RWPE2 (cell line): Measurements from ENCODE around the gene IL2RA.

ENCODE experiments used
- ATAC-seq: fragments of 200-7000 bp; cut with Tn5 transposase; 3 replicates; pipeline ENCODE4 v1.9.1; 2021; ENCODE audit warnings: low read depth
- DNase-seq: peaks from one replicate; pipeline ENCODE4 v3.0.0-alpha.2; 2020; ENCODE audit warnings: low spot score
- H3K27ac ChIP-seq: fragments of 450-650 bp; 2 replicates; pipeline ENCODE4 v1.5.1; 2017; ENCODE audit warnings: mild to moderate bottlenecking; ENCODE audit not compliant: poor library complexity, severe bottlenecking
- H3K27me3 ChIP-seq: fragments of 250-450 bp; sonication (Bioruptor Pico); 2 replicates; pipeline ENCODE4 v1.5.1; 2021; ENCODE audit warnings: mild to moderate bottlenecking, moderate library complexity; ENCODE audit not compliant: insufficient read depth, poor library complexity, severe bottlenecking
- H3K36me3 ChIP-seq: fragments of 250-450 bp; sonication (Bioruptor Pico); 2 replicates; pipeline ENCODE4 v1.5.1; 2020; ENCODE audit warnings: low read depth, mild to moderate bottlenecking, moderate library complexity
- H3K4me1 ChIP-seq: fragments of 250-450 bp; sonication (Bioruptor Pico); 2 replicates; pipeline ENCODE4 v1.5.1; 2021; ENCODE audit warnings: mild to moderate bottlenecking, moderate library complexity; ENCODE audit not compliant: insufficient read depth, poor library complexity, severe bottlenecking
- H3K4me3 ChIP-seq: fragments of 250-450 bp; sonication (Bioruptor Pico); 2 replicates; pipeline ENCODE4 v1.5.1; 2021; ENCODE audit warnings: mild to moderate bottlenecking, moderate library complexity; ENCODE audit not compliant: severe bottlenecking
- H3K9me3 ChIP-seq: fragments of 250-450 bp; sonication (Bioruptor Pico); 2 replicates; pipeline ENCODE4 v1.5.1; 2021; ENCODE audit warnings: mild to moderate bottlenecking, moderate library complexity; ENCODE audit not compliant: severe bottlenecking
- CTCF ChIP-seq: fragments of 450-650 bp; IDR thresholded peaks from one replicate; pipeline ENCODE4 v1.5.1; 2017; ENCODE audit warnings: mild to moderate bottlenecking, moderate library complexity; ENCODE audit not compliant: poor library complexity, severe bottlenecking

The IL2RA gene

DNA sequence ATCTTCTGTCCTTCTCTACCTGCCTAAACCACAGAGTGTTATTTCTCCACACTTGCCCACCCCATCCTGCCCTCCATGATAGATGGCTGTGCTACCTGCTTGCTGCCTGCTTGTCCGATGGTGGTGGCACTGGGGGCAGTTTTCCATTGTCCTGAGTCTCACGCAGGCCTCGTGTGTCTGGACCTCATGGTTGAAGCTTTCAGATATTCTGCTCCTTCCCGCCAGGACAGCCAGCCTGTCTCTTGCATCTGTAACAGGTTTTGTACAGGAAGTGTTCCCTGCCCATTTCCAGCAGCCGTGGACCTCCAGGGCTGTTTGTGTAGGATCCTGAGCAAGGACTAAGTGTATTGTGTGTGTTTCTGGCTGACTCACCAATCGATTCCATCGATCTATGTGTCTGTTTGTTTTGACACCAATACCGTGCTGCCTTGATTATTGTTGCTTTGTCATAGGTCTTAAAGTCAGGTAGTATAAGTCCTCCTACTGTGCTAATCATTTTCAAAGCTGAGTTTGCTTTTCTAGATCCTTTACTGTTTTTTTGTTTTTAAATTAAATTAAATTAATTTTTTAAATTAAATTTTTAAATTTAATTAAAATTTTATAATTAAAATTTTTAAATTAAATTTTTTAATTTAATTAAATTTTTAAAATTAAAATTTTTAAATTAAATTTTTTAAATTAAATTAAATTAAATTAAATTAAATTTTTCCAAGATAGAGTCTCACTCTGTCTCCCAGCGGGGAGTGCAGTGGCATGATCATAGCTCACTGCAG is 93.3 kb downstream of the IL2RA start:
- H3K36me3 ChIP-seq, result no peaks in the 10 kb centered on the region
- no peaks in the 10 kb centered on the region for H3K9me3 ChIP-seq
- TF ChIP-seq CTCF, result no peak
- peaks cover 10% of the 10 kb centered on the region for H3K4me1 ChIP-seq
- DNase-seq (no peak), ATAC-seq (no peak)
- H3K4me3 ChIP-seq, result no peak overlapping the region
- no peaks in the 10 kb centered on the region for H3K27me3 ChIP-seq
- no peak overlapping the region for H3K27ac ChIP-seq

- DNase-seq, result no peak
- TF ChIP-seq CTCF, result no peak
- no peaks in the 10 kb centered on the region for H3K9me3 ChIP-seq
- H3K4me3 ChIP-seq, result no peak overlapping the region
- H3K36me3 ChIP-seq, result no peaks in the 10 kb centered on the region
- H3K27me3 ChIP-seq, result no peaks in the 10 kb centered on the region
- H3K4me1 ChIP-seq, result peaks cover 10% of the 10 kb centered on the region
- no peak for ATAC-seq
- H3K27ac ChIP-seq, result no peak overlapping the region
Observed at GRCh38 chr10:5968037-5968680, 94.0 kb downstream of the IL2RA start.

DNA sequence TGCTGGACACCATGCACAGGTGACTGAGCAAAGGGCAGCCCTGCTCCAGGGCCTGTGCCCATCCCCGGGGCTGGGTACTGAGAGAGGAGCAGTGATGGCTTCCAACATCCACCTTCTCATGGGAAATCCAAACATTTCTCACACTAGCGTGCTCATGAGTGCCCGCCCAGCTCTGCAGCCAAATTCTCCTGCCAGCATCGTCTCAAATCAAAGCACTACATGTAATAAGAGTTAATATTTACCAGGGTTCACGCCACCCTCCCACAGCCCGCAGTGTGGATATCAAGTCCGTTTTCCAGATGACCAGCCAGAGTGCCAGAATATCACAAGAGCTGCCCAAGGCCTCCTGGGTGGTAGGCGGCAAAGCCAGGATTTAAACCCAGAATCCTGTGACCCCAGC is 96.9 kb downstream of the IL2RA start:
- Histone ChIP-seq H3K27ac (no peak overlapping the region), H3K4me1 (no peaks in the 10 kb centered on the region), H3K9me3 (no peaks in the 10 kb centered on the region), H3K36me3 (no peaks in the 10 kb centered on the region), H3K4me3 (no peak overlapping the region), H3K27me3 (no peaks in the 10 kb centered on the region)
- DNase-seq, result no peak
- no peak for ATAC-seq
- TF ChIP-seq CTCF, result no peak

GRCh38 chr10:5964736-5965135 is 97.4 kb downstream of the IL2RA start:
- ATAC-seq (no peak), DNase-seq (no peak)
- no peak for TF ChIP-seq CTCF
- Histone ChIP-seq H3K27me3 (no peaks in the 10 kb centered on the region), H3K9me3 (no peaks in the 10 kb centered on the region), H3K4me1 (no peaks in the 10 kb centered on the region), H3K4me3 (no peak overlapping the region), H3K36me3 (no peaks in the 10 kb centered on the region), H3K27ac (no peak overlapping the region)

GRCh38 chr10:5963591-5963990 is 98.6 kb downstream of the IL2RA start:
- Histone ChIP-seq H3K4me1 (peaks cover 3% of the 10 kb centered on the region), H3K27ac (no peak overlapping the region), H3K9me3 (no peaks in the 10 kb centered on the region), H3K27me3 (no peaks in the 10 kb centered on the region), H3K4me3 (no peak overlapping the region), H3K36me3 (no peaks in the 10 kb centered on the region)
- no peak for TF ChIP-seq CTCF
- no peak for DNase-seq
- no peak for ATAC-seq
